Liver (tissue), 3 donors: ENCODE data around the gene CDCA4.

Experiments
- ATF3 ChIP-seq: IDR thresholded peaks from 2 replicates; pipeline ENCODE4 v1.6.1; 2016; ENCODE audit warnings: antibody characterized with exemption
- CTCF ChIP-seq: fragments of 150-350 bp; IDR thresholded peaks from 2 replicates; pipeline ENCODE4 v1.5.1; 2017; ENCODE audit warnings: improper control_type of control experiment, low read depth, low read length; ENCODE audit not compliant: missing input control
- EGR1 ChIP-seq, 2 donors: IDR thresholded peaks; 2 replicates each; pipeline ENCODE4 v1.6.1; 2016 to 2018; ENCODE audit warnings: antibody characterized with exemption in 2 of 2, low read depth in 2 of 2
- FOXA1 ChIP-seq: IDR thresholded peaks from 2 replicates; pipeline ENCODE4 v1.6.1; 2016; ENCODE audit warnings: antibody characterized with exemption
- FOXA2 ChIP-seq: IDR thresholded peaks from 2 replicates; pipeline ENCODE4 v1.6.1; 2016; ENCODE audit warnings: antibody characterized with exemption
- GABPA ChIP-seq, 2 donors: IDR thresholded peaks in 1 of 2; conservative IDR thresholded peaks in 1 of 2; 2 replicates each; pipeline ENCODE4 v1.6.1; 2016; ENCODE audit warnings: antibody characterized with exemption in 2 of 2, mild to moderate bottlenecking in 1 of 2, moderate library complexity in 1 of 2
- JUND ChIP-seq, 2 donors: IDR thresholded peaks; 2 replicates each; pipeline ENCODE4 v1.6.1; 2016; ENCODE audit warnings: antibody characterized with exemption in 2 of 2
- RXRA ChIP-seq, 2 donors: IDR thresholded peaks; 2 replicates each; pipeline ENCODE4 v1.6.1; 2017 to 2018; ENCODE audit warnings: antibody characterized with exemption in 2 of 2, mild to moderate bottlenecking in 1 of 2
- SP1 ChIP-seq: IDR thresholded peaks from 2 replicates; pipeline ENCODE4 v1.6.1; 2018; ENCODE audit warnings: antibody characterized with exemption, mild to moderate bottlenecking
- YY1 ChIP-seq: IDR thresholded peaks from 2 replicates; pipeline ENCODE4 v1.6.1; 2016; ENCODE audit warnings: antibody characterized with exemption, mild to moderate bottlenecking
- TF ChIP-seq, protein P1 (sequence below): IDR thresholded peaks from 2 replicates; pipeline ENCODE4 v1.6.1; 2016; ENCODE audit warnings: antibody characterized with exemption
- donor health status: healthy.
- donor health status: healthy.

- TF ChIP-seq CTCF (no peak), SP1 (no peak), EGR1 (IDR thresholded peaks at IDR 0.05; ENCODE audit: low read depth in 2 of 2) (no peak), RXRA (IDR thresholded peaks at IDR 0.05) (no peak), FOXA2 (no peak), YY1 (no peak), GABPA (IDR thresholded peaks at IDR 0.05 in 1 of 2, conservative IDR thresholded peaks at IDR 0.05 in 1 of 2) (no peak), ATF3 (no peak), JUND (IDR thresholded peaks at IDR 0.05) (no peak), FOXA1 (no peak)
- TF ChIP-seq, protein P1, sequence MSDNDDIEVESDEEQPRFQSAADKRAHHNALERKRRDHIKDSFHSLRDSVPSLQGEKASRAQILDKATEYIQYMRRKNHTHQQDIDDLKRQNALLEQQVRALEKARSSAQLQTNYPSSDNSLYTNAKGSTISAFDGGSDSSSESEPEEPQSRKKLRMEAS: no peak
Measured at GRCh38 chr14:104981699-104982541, 39.0 kb downstream of the CDCA4 start.
